NCI-H345 treated with DMSO at 0.1 percent for 48 hours (cell line): ENCODE measurements around the gene ILKAP.

Source experiments
- DNase-seq: peaks from one replicate; lab custom pipeline; 2025; ENCODE audit not compliant: unreplicated experiment; lab: John Stamatoyannopoulos, UW

The ILKAP gene

DNA sequence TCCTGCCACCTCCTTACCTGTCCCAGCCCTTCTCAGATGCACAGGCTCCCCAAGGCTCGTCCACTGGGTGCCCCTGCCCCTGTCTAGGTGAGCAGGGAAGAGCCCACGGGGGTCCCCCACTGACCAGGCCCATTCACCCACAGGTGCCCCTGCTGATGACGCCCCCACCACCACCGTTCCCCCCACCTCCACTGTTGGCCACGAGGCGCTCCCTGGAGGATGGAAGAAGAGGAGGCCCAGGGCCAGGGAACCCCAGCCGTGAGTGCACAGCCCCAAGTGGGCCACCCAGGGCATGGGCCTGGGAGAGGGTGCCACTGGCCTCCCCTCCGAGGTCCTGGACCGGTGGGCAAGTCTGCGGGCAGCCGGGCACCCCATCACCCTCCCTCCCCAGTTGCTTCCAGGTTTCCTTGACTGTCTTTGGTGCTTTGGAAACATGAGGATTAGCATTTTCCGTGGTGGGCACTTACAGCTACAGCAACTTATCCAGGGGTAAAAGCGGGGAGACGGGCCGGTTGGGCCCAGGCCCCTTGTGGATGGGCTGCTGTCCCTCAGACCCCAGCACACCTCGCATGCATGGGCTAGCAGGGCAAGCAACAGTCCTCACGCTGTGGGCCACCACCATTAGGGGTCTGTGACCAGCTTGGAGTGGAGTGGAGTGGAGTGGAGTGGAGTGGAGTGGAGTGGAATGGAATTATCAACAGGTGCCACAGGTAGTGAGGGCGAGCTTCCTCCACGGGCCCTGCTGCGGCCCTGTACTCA, 78.2 kb downstream of the ILKAP start:
- no peak for DNase-seq

DNA sequence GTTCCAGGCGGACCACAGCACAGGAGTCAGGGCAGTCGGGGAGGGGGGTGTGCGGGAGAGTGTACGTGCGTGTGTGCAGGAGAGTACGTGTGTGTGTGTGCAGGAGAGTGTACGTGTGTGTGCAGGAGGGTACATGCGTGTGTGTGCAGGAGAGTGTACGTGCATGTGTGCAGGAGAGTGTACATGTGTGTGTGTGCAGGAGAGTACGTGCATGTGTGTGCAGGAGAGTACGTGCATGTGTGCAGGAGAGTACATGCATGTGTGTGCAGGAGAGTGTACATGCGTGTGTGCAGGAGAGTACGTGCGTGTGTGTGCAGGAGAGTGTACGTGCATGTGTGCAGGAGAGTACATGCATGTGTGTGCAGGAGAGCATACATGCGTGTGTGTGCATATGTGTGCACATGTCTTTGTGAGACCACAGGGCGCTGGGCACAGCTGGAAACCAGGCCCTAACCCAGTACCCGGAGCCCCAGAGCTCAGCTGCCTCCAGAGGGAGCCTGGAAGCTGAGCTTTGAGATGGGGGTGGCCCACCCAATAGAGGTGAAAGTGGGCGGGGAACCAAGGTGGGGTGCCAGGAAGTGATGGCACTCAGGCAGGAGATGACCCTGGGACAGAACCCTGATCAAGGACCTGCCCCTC, 78.9 kb downstream of the ILKAP start:
- no peak for DNase-seq

DNA sequence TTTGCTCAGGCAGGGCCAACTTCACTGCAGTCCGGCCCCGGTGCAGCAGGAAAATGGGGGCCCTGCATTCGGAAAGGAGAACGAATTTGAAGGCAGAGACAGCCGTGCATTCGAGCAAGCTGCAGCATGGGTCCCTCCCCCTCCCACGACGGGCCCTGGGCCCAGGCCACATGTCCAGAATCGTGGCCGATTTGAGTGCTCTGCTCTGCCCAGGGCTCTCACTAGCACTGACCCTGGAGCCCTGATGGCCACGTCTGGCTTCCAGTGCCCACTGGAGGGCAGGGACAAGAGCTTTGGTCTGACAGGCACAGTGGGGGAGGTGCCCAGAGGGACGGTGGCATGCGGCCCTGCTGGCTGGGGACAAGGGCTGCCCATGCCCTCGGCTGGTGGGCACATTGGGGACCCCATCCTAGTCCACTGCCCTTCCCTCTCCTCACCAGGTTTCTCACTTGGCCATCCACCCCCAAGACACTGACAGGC, 79.5 kb downstream of the ILKAP start:
- no peak for DNase-seq

DNA sequence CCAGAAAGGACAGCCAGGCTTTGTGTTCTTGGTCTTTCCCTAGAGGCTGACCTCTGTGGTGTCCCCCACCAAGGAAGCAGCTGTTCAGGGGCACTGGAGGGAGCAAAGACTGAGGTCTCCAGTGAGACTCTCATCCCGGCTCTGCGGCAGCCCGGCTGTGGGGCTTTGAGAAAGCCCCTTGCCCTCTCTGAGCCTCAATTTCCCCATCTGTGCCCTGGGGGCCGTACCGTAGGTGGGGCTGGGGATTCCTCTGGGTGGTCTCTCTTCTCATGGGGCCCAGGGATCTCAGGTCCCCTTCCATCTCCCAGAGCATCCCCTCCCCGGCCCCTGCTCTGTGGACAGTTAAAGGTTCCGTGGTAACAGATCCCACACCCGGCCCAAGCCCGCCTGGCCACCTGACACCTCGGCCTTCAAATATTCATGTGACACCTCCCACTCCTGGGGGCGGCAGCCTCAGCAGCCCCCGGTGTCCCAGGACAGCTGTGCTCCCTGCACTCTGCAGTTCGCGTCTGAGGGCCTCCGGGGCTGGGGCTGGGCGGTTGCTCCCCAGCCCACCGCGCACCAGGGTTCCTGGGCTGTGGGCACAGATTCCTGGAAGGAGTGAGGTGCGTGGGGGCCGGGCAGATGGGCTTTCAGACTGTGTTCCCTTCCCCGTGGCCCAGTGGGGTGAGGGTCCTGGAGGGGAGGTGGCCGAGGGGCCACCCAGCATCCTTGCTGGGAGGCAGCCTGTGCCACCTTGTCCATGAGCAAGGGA, 80.1 kb downstream of the ILKAP start:
- DNase-seq = no peak

DNA sequence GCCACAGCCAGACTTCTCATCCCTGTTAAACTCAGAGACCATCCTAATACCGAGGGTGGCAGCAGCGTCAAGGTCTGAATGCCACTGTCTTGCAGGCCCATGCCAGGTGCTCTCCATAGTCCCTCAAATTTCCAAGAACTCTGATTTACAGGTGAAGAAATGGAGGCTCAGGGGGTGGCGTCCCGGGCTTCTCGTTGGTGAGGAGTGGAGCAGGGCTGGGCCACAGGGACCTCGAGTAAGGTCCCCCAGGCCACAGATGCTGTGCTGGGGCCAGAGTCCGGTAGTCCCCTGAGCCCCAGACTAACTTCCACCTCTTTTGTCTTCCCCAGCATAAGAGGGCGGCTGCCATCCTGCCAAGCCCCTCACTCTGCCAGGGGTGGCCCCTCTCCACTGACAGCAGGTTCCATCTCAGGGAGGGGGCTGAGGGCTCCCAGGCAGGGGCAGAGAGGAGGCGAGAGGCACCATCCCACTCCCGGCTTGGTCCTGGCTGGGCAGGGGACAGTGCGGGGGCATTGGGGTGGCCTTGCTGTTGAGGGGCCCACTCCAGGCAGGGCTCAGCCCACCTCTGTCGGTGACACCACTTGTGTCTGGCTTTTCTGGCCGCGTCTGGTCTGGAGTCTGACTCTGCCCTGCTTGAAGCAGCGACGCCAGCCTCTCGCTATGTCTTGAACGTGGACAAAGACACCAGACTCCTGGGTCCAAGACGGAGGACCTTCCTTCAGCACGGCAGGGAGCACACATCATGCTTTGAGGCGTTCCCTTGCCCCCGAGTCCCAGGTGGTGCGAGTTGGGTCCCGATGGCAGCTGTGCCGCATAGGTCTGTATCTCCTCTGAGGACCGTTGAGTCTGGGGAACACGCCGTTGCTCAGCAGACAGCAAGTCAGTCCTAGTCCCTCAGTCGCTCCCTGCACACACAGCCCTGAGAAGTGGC, 80.9 kb downstream of the ILKAP start:
- DNase-seq = no peak

DNA sequence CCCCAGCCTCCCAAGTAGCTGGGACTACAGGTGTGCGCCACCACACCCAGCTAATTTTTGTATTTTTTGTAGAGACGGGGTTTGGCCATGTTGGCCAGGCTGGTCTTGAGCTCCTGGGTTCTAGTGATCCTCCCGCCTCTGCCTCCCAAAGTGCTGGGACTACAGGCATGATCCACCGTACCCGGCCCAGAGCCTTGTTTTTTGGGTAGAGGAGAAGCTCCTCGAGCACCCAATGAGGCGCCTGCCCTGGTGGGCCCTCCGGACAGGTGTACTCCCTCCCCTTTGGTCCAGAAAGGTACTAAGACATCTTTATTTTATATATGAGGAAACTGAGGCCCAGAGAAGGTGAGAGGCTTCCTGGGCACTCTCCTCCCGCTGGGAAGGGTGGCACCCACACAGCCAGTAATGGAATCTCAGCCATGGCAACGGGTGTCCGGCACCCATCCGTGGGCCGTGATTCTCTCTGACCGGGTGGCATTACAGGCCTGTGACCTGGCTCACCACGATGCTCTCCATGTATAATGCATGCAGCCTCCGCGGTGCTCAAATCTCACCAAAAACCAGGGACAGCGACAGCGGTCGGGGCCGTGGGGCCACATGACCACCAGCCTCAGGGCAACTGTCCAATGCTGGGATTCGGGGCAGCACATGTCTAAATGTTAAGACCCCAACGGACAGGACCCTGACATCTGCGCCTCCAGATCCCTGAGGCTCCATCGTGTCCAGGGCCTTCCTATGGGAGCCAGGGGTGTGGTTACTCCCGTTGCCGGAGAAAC, 81.8 kb downstream of the ILKAP start:
- no peak for DNase-seq

DNA sequence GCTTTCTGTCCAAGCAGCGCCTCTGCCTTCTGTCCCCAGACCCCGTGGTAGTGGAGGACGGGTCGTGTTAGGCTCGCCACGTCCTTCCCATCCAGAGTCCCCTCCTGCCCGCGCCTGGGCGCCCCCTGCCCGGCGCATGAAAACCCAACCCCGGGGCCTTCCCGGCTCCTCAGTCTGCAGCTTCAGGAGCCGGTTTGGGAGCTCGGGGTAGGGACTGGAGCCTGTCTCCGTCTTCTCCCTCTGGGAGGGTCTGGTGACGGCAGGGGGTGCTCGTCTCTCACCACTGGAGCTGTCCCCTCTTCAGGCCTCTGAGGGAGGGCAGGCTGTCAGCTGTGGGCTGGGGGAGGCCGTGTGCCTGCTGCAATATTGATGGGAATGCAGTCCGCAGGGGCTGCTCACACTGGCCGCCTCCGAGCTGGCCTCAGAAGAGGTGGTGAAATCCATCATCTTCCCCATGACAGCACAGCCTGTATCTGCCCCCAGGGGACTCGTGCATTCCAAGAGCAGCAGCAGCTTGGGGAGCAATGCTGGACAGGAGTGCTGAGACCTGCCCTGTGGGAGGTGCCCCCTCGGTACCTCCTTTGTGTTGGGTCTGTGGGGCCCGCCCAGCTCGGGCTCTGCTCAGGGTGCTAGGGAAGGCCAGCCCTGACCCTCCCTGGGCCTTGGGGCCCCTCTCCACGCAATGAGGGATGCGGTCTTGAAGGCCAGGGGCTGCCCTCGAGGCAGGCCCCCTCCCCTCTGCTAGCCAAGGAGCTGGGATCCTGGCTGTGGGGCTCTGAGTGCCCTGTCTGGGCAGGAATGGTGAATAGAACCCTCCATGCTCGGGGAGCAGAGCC, 82.8 kb downstream of the ILKAP start:
- DNase-seq = no peak
